Astrocyte of the cerebellum (primary cell): ENCODE results near the gene IQCK.

Source experiments
- DNase-seq: peaks from one replicate; pipeline ENCODE4 v3.0.0-alpha.2; 2011; ENCODE audit warnings: low read depth
- H3K4me3 ChIP-seq: 2 replicates; pipeline ENCODE4 v1.5.1; 2011; ENCODE audit warnings: mild to moderate bottlenecking, low read depth, low read length, moderate library complexity
- in situ Hi-C: cut with HindIII; loops from 2 replicates; pipeline ENCODE4 v1.10.0; 2017; ENCODE audit warnings: low sequenced_read_pairs
- TF ChIP-seq, protein P1 (sequence below): IDR thresholded peaks from 2 replicates; pipeline ENCODE4 v1.5.1; 2012; ENCODE audit warnings: low read length, low read depth, moderate library complexity, mild to moderate bottlenecking; ENCODE audit errors: missing control alignments

IQCK gene

GRCh38 chr16:19810817-19811731, 93.0 kb downstream of the IQCK start:
- no peak overlapping the region for H3K4me3 ChIP-seq
- in situ Hi-C loops = no loop called here
- TF ChIP-seq, protein P1, sequence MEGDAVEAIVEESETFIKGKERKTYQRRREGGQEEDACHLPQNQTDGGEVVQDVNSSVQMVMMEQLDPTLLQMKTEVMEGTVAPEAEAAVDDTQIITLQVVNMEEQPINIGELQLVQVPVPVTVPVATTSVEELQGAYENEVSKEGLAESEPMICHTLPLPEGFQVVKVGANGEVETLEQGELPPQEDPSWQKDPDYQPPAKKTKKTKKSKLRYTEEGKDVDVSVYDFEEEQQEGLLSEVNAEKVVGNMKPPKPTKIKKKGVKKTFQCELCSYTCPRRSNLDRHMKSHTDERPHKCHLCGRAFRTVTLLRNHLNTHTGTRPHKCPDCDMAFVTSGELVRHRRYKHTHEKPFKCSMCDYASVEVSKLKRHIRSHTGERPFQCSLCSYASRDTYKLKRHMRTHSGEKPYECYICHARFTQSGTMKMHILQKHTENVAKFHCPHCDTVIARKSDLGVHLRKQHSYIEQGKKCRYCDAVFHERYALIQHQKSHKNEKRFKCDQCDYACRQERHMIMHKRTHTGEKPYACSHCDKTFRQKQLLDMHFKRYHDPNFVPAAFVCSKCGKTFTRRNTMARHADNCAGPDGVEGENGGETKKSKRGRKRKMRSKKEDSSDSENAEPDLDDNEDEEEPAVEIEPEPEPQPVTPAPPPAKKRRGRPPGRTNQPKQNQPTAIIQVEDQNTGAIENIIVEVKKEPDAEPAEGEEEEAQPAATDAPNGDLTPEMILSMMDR = no peak
- DNase-seq = peak; percentile 46

DNA sequence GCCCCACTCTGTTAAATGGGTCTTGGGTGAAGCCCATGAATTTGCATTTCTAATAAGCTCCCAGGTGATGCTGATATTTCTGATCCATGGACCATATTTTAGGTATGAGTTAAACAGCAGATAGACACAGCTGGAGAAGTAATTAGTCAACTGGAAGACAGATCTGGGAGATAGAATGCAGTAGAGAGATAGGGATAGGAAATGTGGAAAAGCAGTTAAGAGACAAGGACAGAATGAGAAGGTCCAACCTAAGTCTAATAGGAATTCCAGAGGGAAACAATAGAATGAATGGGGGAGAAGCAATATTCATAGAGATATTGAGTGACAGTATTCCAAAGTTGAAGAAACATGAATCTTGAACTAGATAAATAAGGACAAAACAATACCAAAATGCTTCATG, 94.9 kb downstream of the IQCK start:
- H3K4me3 ChIP-seq = no peak overlapping the region
- DNase-seq = no peak
- in situ Hi-C loops = no loop called here
- TF ChIP-seq, protein P1 = no peak

GRCh38 chr16:19815418-19815817, 97.3 kb downstream of the IQCK start:
- in situ Hi-C loops = no loop called here

GRCh38 chr16:19817122-19817521, 99.1 kb downstream of the IQCK start:
- in situ Hi-C loops = no loop called here
- TF ChIP-seq, protein P1 = no peak
- DNase-seq = no peak
- H3K4me3 ChIP-seq = no peak overlapping the region

More at GRCh38 chr16:19815418-19815817, 97.3 kb downstream of the IQCK start:
- DNase-seq = no peak
- TF ChIP-seq, protein P1 = no peak
- no peak overlapping the region for H3K4me3 ChIP-seq

DNA sequence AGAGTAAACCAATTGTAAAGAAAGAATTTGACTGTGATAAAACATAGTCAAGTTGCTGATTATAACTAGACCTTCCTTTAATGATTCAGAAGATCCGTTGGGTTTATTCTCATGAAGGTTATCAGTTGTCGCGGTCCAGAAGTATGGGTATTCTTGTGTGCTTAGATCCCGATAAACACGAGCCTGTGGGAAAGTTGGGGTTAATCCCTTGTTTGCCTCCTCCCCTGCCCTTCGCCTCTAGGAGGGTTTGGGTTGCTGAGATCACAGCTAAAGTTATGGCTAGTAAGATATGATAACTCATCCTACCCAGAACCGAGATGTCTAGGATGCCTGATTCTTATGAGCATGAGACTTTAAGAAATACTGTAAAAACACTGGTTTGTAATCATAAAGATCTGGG, 99.8 kb downstream of the IQCK start:
- no peak for DNase-seq
- TF ChIP-seq, protein P1 = no peak
- in situ Hi-C loops = no loop called here
- no peak overlapping the region for H3K4me3 ChIP-seq

GRCh38 chr16:19822533-19822932, 104.5 kb downstream of the IQCK start:
- TF ChIP-seq, protein P1 = no peak
- in situ Hi-C loops = no loop called here
- H3K4me3 ChIP-seq = no peak overlapping the region
- DNase-seq = no peak
